Myocyte (in vitro differentiated cells): ENCODE results near the gene ARMC10. TPM values are rescaled to one million over a fixed set of nuclear protein-coding genes. Genes with fewer than 3 reads are reported as not detected.
"Not testable (repeated sequence)": the region's sequence is repeated elsewhere in the genome, so short reads cannot be mapped to it uniquely, and the experiment has no call there.

Experiments
- DNase-seq: peaks from one replicate; pipeline ENCODE4 v3.0.0-alpha.2; 2012; ENCODE audit warnings: low read depth
- total RNA-seq: library from RNA; depleted of rRNA; stranded (reverse); fragments of >200 nt; gene quantifications from 2 replicates; pipeline ENCODE4 v1.2.3, GENCODE V29; 2014

Gene ARMC10
- total RNA-seq, 1 donor from 2014 or later, result 46.7 TPM

- no peak for DNase-seq
Observed at GRCh38 chr7:103077318-103077717, 2.4 kb downstream of the ARMC10 start.

DNA sequence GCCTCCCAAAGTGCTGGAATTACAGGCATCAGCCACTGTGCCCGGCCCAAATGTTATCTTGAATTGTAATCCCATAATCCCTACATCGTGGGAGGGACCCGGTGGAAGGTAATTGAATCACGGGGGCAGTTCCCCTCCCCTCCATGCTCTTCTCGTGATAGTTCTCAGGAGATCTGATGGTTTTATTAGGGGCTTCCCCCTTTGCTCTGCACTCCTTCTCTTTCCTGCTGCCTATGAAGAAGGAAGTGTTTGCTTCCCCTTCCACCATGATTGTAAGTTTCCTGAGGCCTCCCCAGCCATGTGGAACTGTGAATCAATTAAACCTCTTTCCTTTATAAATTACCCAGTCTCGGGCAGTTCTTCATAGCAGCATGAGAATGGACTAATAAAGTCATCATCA lies 3.3 kb downstream of the ARMC10 start:
- not testable (repeated sequence) for DNase-seq

- DNase-seq, result no peak
Observed at GRCh38 chr7:103079836-103080235, 4.9 kb downstream of the ARMC10 start.

- no peak for DNase-seq
Observed at GRCh38 chr7:103080923-103081322, 6.0 kb downstream of the ARMC10 start.

DNA sequence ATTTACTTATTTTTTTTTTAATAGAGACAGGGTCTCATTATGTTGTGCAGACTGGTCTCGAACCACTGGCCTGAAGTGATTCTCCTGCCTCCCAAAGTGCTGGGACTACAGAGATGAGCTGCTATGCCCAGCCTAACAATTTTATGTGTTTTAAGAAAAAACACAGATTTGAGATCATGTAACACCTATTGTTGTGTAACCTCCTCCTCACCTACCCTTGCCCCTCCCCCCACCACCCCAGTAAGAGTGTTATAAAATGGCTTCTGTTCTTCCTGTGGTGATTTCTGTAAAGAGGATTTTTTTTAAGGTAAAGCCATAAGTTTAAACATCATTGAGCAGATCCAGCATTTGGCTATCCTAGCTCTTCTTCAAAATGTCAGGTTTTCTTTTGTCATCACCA lies 7.6 kb downstream of the ARMC10 start:
- no peak for DNase-seq

- no peak for DNase-seq
Observed at GRCh38 chr7:103083210-103083609, 8.3 kb downstream of the ARMC10 start.

GRCh38 chr7:103092321-103092720 lies 17.4 kb downstream of the ARMC10 start:
- not testable (repeated sequence) for DNase-seq

- DNase-seq, result peak; percentile 7
Observed at GRCh38 chr7:103093429-103093828, 18.5 kb downstream of the ARMC10 start.

GRCh38 chr7:103094102-103094501 lies 19.2 kb downstream of the ARMC10 start:
- peak; percentile 9 for DNase-seq

DNA sequence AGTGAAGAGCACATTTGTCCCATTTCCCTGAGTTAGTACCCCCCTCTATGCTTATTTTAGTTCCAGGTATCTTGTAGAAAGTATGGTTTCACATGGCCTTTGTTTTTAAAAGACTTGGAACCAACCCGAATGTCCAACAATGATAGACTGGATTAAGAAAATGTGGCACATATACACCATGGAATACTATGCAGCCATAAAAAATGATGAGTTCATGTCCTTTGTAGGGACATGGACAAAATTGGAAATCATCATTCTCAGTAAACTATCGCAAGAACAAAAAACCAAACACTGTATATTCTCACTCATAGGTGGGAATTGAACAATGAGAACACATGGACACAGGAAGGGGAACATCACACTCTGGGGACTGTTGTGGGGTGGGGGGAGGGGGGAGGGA lies 20.6 kb downstream of the ARMC10 start:
- not testable (repeated sequence) for DNase-seq

GRCh38 chr7:103097041-103097440 lies 22.1 kb downstream of the ARMC10 start:
- DNase-seq, result no peak

GRCh38 chr7:103100348-103100747 lies 25.4 kb downstream of the ARMC10 start:
- DNase-seq, result no peak

- no peak for DNase-seq
Observed at GRCh38 chr7:103101543-103101942, 26.6 kb downstream of the ARMC10 start.

- no peak for DNase-seq
Observed at GRCh38 chr7:103106005-103106702, 31.2 kb downstream of the ARMC10 start.

DNA sequence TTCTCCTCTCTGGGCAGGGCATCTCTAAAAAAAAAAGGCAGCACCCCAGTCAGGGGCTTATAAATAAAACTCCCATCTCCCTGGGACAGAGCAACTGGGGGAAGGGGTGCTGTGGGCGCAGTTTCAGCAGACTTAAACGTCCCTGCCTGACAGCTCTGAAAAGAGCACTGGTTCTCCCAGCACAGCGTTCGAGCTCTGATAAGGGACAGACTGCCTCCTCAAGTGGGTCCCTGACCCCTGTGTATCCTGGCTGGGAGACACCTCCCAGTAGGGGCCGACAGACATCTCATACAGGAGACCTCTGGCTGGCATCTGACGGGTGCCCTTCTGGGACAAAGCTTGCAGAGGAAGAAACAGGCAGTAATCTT lies 31.7 kb downstream of the ARMC10 start:
- DNase-seq, result not testable (repeated sequence)

DNA sequence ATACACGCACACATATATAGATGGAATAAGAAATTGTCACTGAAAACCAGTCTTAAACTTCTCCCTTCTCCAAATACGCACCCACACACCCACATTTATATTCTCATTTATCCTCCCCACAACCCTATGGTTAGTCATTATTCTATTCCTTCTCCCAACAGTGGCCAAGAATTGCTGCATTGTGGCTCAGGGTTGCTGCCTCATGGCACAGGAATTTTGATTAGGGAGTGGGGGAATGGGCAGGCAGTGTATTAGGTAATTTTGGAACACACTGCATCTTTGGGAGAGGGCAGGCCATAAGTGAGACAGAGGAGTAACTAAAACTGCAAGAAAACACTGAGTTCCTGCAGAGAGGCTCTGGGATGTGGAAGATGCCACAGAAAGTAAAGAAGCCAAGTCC lies 38.2 kb downstream of the ARMC10 start:
- DNase-seq, result peak; percentile 96

- no peak for DNase-seq
Observed at GRCh38 chr7:103114576-103115008, 39.7 kb downstream of the ARMC10 start.

GRCh38 chr7:103115771-103116170 lies 40.8 kb downstream of the ARMC10 start:
- no peak for DNase-seq

GRCh38 chr7:103116511-103116910 lies 41.6 kb downstream of the ARMC10 start:
- no peak for DNase-seq

- no peak for DNase-seq
Observed at GRCh38 chr7:103116991-103117390, 42.1 kb downstream of the ARMC10 start.

- no peak for DNase-seq
Observed at GRCh38 chr7:103117465-103117864, 42.5 kb downstream of the ARMC10 start.

- no peak for DNase-seq
Observed at GRCh38 chr7:103119791-103120291, 44.9 kb downstream of the ARMC10 start.

DNA sequence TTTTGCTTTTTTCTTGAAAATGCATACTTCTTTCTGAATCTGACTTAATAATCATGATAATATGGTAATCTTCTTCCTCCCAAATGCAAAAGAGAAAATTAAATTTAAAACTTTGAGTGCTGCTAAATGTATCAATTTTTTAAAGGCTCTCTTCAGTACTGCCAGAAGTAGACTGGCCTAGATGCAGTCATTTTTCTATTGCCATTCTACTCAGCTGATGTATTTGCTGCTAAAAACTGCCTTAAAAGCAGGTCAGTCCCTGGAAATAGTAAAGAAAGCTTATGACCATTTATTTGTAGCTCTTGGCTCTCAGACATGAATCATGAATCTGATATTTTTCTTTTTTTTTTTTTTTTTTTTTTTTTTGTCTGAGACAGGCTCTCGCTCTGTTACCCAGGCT lies 45.4 kb downstream of the ARMC10 start:
- no peak for DNase-seq
